ENCODE measurements around the gene ZSWIM4. TPM values are rescaled to one million over a fixed set of nuclear protein-coding genes. Genes with fewer than 3 reads are reported as not detected.

Gene ZSWIM4
- polyA plus RNA-seq, 1 of the 3 experiments (the other 2 are of a cell fraction), result 4.7 TPM

- peaks cover 46% of the 10 kb centered on the region for H4K20me1 ChIP-seq (ENCODE audit: insufficient read depth)
- CTCF ChIA-PET, result interaction anchor here (0.6 to 2.7 kb wide), 3 partner anchors 10 to 54 kb away, joined by 3 to 13 read pairs (median 3); no protein-coding TSS in a partner anchor
- H2AFZ ChIP-seq (ENCODE audit: low read depth), result no peak overlapping the region
- H3K4me2 ChIP-seq, result no peak overlapping the region
- 96% methylated on average over 18 of the region's 30 CpGs for WGBS (ENCODE audit: low lambda C conversion rate)
- H3K9ac ChIP-seq, result no peak overlapping the region
- H3K27me3 ChIP-seq (ENCODE audit: insufficient read depth), result no peaks in the 10 kb centered on the region
- no peaks in the 10 kb centered on the region for H3K79me2 ChIP-seq (ENCODE audit: insufficient read depth)
- no peaks in the 10 kb centered on the region for H3K9me3 ChIP-seq
- H3K27ac ChIP-seq (ENCODE audit: low read depth in 2 of 2, low read length in 1 of 2), result no peak overlapping the region
- TF ChIP-seq TAF1 (IDR thresholded peaks at IDR 0.05; ENCODE audit: borderline replicate concordance, low read depth, low read length) (no peak), JUND (IDR thresholded peaks at IDR 0.05) (no peak), CTCF (IDR thresholded peaks at IDR 0.05) (peak; percentile 38; the same call in 1 of the 2 replicates), USF1 (IDR thresholded peaks at IDR 0.05; ENCODE audit: borderline replicate concordance, low read depth) (no peak), SMC3 (IDR thresholded peaks at IDR 0.05; ENCODE audit: low read depth, low read length) (no peak), SIN3A (IDR thresholded peaks at IDR 0.05; ENCODE audit: borderline replicate concordance, low read depth, low read length) (no peak)
- peak; percentile 80 for DNase-seq
- no peak overlapping the region for H3K4me3 ChIP-seq (ENCODE audit: low read depth in 2 of 2, low read length in 1 of 2)
- peaks cover 0 to 8% of the 10 kb centered on the region in 2 experiments; a peak in 2 of 4 replicates for H3K4me1 ChIP-seq (ENCODE audit: control insufficient read depth in 1 of 2, insufficient read depth in 2 of 2, low read depth in 1 of 2, low read length in 1 of 2)
- H3F3A ChIP-seq (replicated peaks; ENCODE audit: insufficient read depth), result peaks cover 66% of the 10 kb centered on the region
- POLR2A ChIA-PET, result no interaction called here
- no peaks in the 10 kb centered on the region for H3K9me2 ChIP-seq
- H3K36me3 ChIP-seq (replicated peaks in 1 of 2; ENCODE audit: control insufficient read depth in 1 of 2, insufficient read depth in 2 of 2, low read length in 1 of 2), result peaks cover 21 to 30% of the 10 kb centered on the region in 2 experiments
Observed at GRCh38 chr19:13825489-13826441, 30.5 kb downstream of the ZSWIM4 start.

GRCh38 chr19:13826652-13827235, 31.5 kb downstream of the ZSWIM4 start:
- POLR2A ChIA-PET, result no interaction called here
- Histone ChIP-seq H4K20me1 (ENCODE audit: insufficient read depth) (peaks cover 56% of the 10 kb centered on the region), H2AFZ (ENCODE audit: low read depth) (no peak overlapping the region), H3F3A (replicated peaks; ENCODE audit: insufficient read depth) (peaks cover 67% of the 10 kb centered on the region), H3K27ac (ENCODE audit: low read depth in 2 of 2, low read length in 1 of 2) (no peak overlapping the region), H3K4me1 (ENCODE audit: control insufficient read depth in 1 of 2, insufficient read depth in 2 of 2, low read depth in 1 of 2, low read length in 1 of 2) (peaks cover 0 to 8% of the 10 kb centered on the region in 2 experiments; a peak in 2 of 4 replicates), H3K36me3 (replicated peaks in 1 of 2; ENCODE audit: control insufficient read depth in 1 of 2, insufficient read depth in 2 of 2, low read length in 1 of 2) (peaks cover 21 to 27% of the 10 kb centered on the region in 2 experiments), H3K9me2 (no peaks in the 10 kb centered on the region), H3K9me3 (no peaks in the 10 kb centered on the region), H3K27me3 (ENCODE audit: insufficient read depth) (no peaks in the 10 kb centered on the region), H3K9ac (no peak overlapping the region), H3K79me2 (ENCODE audit: insufficient read depth) (no peaks in the 10 kb centered on the region), H3K4me2 (no peak overlapping the region), H3K4me3 (ENCODE audit: low read depth in 2 of 2, low read length in 1 of 2) (no peak overlapping the region)
- WGBS (ENCODE audit: low lambda C conversion rate), result 94% methylated on average over 9 of the region's 9 CpGs
- no peak for DNase-seq
- CTCF ChIA-PET, result no interaction called here
- TF ChIP-seq NFIC (IDR thresholded peaks at IDR 0.05; ENCODE audit: borderline replicate concordance) (no peak), RFX5 (IDR thresholded peaks at IDR 0.05; ENCODE audit: low read length) (no peak), USF2 (IDR thresholded peaks at IDR 0.05; ENCODE audit: borderline replicate concordance, low read depth, low read length) (no peak), USF1 (IDR thresholded peaks at IDR 0.05; ENCODE audit: borderline replicate concordance, low read depth) (no peak), YY1 (IDR thresholded peaks at IDR 0.05; ENCODE audit: low read depth) (no peak), TCF12 (IDR thresholded peaks at IDR 0.05) (no peak), FOXJ3 (CRISPR knock-in tag; IDR thresholded peaks at IDR 0.05) (no peak), NRF1 (IDR thresholded peaks at IDR 0.05; ENCODE audit: low read depth, low read length) (no peak), ZBTB33 (IDR thresholded peaks at IDR 0.05; ENCODE audit: borderline replicate concordance, low read depth) (no peak), MEF2A (IDR thresholded peaks at IDR 0.05; ENCODE audit: borderline replicate concordance, low read depth) (no peak), JUND (IDR thresholded peaks at IDR 0.05) (no peak), RXRA (IDR thresholded peaks at IDR 0.05; ENCODE audit: borderline replicate concordance, low read depth) (no peak), FOSL2 (IDR thresholded peaks at IDR 0.05; ENCODE audit: borderline replicate concordance, low read depth) (no peak)

Data from SK-N-SH (cell line).